Stimulated activated effector memory CD8-positive, alpha-beta T cell treated with anti-CD3 and anti-CD28 coated beads, Interleukin-12 subunit alpha, Interleukin-12 subunit beta, amount 100 ng/mL, for 72 hours (primary cell): ENCODE results near the gene NEDD4L.
"Not testable (repeated sequence)": the region's sequence is repeated elsewhere in the genome, so short reads cannot be mapped to it uniquely, and the experiment has no call there.

Experiments
- ATAC-seq: fragments of 150-1000 bp; cut with Tn5 transposase; 2 replicates; pipeline ENCODE4 v1.10.0; 2021
- DNase-seq, 2 donors: peaks; one replicate each; pipeline ENCODE4 v3.0.0; 2021 to 2022; ENCODE audit warnings: low spot score in 2 of 2
- H3K27ac Mint-ChIP-seq: one replicate; pipeline ENCODE4 v1.8.0; 2022; ENCODE audit warnings: mild to moderate bottlenecking, mixed read lengths
- H3K36me3 Mint-ChIP-seq: one replicate; pipeline ENCODE4 v1.8.0; 2022; ENCODE audit warnings: mild to moderate bottlenecking, mixed read lengths
- H3K4me1 Mint-ChIP-seq: one replicate; pipeline ENCODE4 v1.8.0; 2022; ENCODE audit warnings: mixed read lengths
- H3K4me3 Mint-ChIP-seq: one replicate; pipeline ENCODE4 v1.8.0; 2022; ENCODE audit warnings: mild to moderate bottlenecking, mixed read lengths
- H3K9me3 Mint-ChIP-seq: one replicate; pipeline ENCODE4 v1.8.0; 2022; ENCODE audit warnings: mixed read lengths

Gene NEDD4L

DNA sequence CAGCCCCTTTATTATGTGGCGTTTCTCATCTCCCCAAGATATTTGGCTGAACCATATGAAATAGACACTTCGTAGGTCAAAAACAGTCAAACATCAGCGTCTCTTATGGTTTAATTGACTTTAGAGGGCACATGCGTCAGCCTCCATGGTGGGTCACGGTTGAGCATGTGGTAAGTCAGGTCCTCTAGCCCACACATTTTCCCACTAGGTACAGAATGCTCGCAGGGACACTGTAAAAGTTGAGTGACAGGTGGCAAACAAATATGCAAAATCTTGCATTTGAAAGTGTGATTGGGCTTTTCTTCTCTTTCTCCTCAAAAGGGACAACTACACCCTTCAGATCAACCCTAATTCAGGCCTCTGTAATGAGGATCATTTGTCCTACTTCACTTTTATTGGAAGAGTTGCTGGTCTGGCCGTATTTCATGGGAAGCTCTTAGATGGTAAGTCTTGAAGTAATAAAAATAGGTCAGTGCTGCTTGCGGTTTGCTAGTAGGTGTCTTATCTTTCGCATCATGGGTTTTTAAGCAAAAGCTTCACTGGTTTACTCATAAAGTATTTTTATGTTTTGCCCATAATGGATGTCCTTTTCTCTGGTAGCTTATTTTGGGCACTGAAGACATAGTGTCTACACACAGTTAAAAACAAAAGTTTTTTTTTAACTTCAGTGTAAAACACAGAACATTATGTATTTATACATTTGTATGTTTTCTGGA is 323.6 kb downstream of the NEDD4L start:
- Mint-ChIP-seq H3K4me3 (peak overlapping the region; percentile 36), H3K36me3 (no peaks in the 10 kb centered on the region), H3K27ac (no peak overlapping the region), H3K9me3 (no peaks in the 10 kb centered on the region), H3K4me1 (peaks cover 12% of the 10 kb centered on the region)
- DNase-seq = no peak
- peak; percentile 76 for ATAC-seq

DNA sequence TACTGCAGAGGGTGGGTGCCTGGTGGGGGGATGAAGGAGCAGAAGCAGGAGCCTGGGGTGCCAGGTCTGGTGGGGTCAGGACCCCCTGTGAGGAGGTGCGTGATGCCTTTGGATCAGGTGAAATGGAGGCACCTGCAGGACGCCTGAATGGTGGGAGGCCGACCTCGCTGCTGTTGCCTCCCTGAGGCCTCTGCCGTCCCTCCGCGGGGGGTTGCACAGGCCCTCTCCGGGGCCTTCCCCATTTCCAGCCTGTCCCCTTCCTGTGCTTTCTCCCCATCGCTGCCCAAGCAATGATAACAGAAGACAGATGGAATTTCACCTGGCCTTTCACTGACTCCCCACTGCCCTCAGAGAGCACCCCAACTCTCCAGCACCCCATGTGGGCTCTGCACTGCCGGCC is 325.6 kb downstream of the NEDD4L start:
- H3K27ac Mint-ChIP-seq = no peak overlapping the region
- DNase-seq = no peak
- ATAC-seq = no peak

DNA sequence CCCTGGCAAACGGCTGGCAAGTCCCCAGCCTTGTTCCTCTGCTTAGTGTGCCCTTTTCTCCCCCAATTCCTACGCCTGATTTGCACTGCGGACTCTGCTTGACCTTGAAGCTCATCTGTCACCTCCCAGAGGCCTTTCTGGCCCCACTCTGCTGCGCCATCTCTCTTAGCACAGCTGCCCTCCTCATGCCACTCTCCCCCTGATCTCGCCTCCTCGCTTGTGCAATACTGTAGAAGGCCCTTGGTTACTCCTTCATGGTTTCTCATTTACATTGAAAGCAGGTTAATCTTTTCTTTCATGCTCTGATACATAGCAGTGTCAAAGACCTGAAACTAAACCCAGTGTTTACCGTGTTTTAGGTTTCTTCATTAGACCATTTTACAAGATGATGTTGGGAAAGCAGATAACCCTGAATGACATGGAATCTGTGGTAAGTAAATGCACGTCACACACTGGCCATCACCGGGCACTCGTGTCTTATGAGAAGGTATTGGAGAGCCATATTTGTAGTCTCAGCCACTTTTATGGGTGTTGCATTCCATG is 326.1 kb downstream of the NEDD4L start:
- H3K9me3 Mint-ChIP-seq = no peaks in the 10 kb centered on the region
- H3K4me1 Mint-ChIP-seq = peaks cover 7% of the 10 kb centered on the region
- H3K36me3 Mint-ChIP-seq = no peaks in the 10 kb centered on the region
- ATAC-seq (no peak), DNase-seq (no peak)
- H3K27ac Mint-ChIP-seq = no peak overlapping the region
- H3K4me3 Mint-ChIP-seq = no peak overlapping the region

More for the DNA sequence above, 325.6 kb downstream of the NEDD4L start:
- Mint-ChIP-seq H3K36me3 (no peaks in the 10 kb centered on the region), H3K4me3 (no peak overlapping the region), H3K4me1 (peaks cover 11% of the 10 kb centered on the region), H3K9me3 (no peaks in the 10 kb centered on the region)

DNA sequence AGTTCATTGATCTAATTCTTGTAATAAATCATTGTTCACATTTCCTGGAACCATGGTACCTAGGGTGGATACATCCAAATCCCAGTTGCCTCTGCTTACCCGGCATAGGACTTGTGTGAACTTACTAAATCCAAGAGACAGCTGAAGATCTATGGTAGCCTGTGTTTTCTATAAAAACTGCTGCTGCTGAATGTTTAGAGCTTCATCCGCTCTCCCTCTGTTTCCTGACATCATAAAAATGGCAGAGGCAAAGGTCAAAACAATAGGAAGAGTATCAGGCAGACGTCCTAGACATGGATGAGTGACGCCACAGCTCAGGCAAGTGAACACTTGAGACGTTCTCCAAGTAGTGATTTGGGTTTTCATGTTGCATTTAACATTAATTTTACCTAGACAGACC is 326.6 kb downstream of the NEDD4L start:
- H3K4me3 Mint-ChIP-seq = no peak overlapping the region
- no peak overlapping the region for H3K27ac Mint-ChIP-seq
- DNase-seq (no peak), ATAC-seq (no peak)
- H3K9me3 Mint-ChIP-seq = no peaks in the 10 kb centered on the region
- H3K36me3 Mint-ChIP-seq = no peaks in the 10 kb centered on the region
- H3K4me1 Mint-ChIP-seq = peaks cover 6% of the 10 kb centered on the region

DNA sequence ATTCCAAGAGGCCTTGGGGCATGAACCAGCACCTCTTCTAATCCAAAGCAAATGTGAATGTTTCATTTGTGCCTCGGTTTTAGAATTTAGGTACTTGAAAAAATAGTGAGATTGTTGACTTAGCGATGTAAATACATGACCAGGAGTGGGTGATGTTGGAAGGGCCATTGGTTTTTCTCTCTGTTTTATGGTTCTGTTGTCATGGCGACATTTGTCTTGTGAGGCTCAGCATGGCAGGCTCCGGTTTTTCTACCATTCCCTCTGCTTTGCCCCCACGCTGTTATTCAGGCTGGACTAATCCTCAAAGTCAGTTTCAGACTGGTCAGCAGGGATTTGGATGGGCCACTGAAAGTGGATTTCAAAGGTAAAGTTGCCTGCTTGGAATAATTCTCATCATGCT is 329.5 kb downstream of the NEDD4L start:
- DNase-seq (no peak), ATAC-seq (no peak)
- H3K4me1 Mint-ChIP-seq = peaks cover 6% of the 10 kb centered on the region
- no peaks in the 10 kb centered on the region for H3K36me3 Mint-ChIP-seq
- no peaks in the 10 kb centered on the region for H3K9me3 Mint-ChIP-seq
- no peak overlapping the region for H3K27ac Mint-ChIP-seq
- H3K4me3 Mint-ChIP-seq = no peak overlapping the region

DNA sequence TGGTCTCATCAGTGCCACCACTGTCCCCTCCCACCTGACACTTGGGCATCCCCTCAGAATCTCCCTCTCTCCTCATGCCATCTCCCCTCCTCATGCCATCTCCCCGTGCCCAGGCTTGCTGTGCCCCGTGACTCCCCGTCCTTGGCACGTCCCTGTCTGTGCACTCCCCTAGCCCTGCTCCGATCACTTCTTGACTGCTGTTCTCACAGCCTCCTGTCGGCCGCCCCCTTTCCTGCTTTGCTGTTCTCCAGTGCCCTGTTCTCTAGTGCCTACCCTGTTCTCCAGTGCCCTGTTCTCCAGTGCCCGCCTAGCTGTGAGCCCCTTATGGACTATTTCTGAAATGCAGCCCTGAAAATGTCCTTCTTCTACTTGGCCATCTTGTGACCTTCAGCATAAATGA is 331.0 kb downstream of the NEDD4L start:
- Mint-ChIP-seq H3K27ac (peak overlapping the region; percentile 39), H3K4me3 (no peak overlapping the region), H3K36me3 (no peaks in the 10 kb centered on the region), H3K9me3 (no peaks in the 10 kb centered on the region), H3K4me1 (no peaks in the 10 kb centered on the region)
- ATAC-seq = no peak
- no peak for DNase-seq

DNA sequence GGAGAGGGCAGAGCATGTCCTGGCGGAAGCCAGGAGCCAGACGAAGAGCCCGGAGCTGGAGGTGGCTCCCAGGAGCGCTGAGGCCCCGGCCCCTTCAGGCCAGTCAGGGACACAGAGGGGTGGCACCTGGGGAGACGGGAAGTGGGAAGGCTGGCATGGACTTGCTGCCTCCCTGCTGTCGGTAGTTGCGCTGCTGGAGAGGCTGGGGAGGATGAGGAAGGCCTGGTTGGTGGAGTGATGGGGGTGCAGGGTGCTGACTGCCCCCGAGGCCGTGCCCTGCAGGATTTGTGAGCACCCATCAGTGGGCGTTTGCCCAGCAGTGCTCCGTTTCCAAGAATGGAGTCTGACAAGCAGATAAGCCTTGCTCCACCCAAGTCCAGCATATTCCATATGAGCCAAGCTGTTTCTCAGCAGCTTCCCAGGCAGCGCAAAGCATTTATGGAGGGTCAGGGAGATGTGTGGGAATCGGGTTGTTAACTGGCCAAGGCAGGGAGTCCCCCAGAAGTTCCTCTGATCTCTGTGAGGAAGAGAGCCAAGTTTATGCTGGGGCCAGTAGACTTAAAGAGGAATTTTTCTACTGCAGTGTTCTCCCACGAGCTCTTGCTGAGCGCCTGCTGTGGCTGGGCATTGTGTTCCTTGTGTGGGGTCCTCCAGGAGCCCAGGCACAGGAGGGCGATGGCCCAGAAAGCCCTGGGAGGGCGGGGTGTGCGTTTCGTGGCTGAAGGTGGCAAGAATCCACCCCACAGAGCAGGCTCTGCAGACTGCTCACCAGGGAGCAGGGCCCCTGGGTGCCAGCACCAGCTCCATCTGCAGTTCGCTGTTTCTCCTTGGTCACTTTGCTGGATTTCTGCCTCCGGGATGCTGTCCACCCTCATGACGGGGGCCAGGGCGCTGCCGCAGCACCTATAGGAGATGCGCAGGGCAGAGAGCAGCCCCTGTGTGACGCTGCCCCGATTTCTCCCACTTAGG is 334.7 kb downstream of the NEDD4L start:
- H3K27ac Mint-ChIP-seq = peak overlapping the region; percentile 41
- no peaks in the 10 kb centered on the region for H3K9me3 Mint-ChIP-seq
- no peaks in the 10 kb centered on the region for H3K36me3 Mint-ChIP-seq
- peak; percentile 29 for ATAC-seq
- DNase-seq = no peak
- no peaks in the 10 kb centered on the region for H3K4me1 Mint-ChIP-seq
- H3K4me3 Mint-ChIP-seq = no peak overlapping the region

DNA sequence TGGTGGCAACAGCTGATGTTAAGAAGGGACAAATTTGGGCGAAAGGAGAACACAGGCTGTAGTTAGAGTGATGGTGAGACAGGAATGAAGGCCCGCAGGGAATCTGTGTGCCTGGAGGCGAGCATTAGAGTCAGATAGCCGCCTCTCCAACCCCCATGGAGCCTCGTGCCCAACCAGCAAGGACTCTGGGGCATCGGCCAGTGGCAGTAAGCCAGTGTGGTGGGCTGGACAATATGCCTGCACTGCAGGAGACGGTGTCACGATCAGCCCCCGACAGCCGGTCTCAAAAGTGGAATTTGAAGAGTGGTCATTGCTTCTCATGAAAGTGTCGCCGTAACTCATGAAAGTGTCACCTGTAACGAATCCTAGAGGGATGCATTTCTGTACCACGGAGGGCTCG is 335.4 kb downstream of the NEDD4L start:
- Mint-ChIP-seq H3K4me1 (no peaks in the 10 kb centered on the region), H3K4me3 (no peak overlapping the region), H3K27ac (no peak overlapping the region), H3K9me3 (no peaks in the 10 kb centered on the region), H3K36me3 (no peaks in the 10 kb centered on the region)
- no peak for ATAC-seq
- DNase-seq = no peak

DNA sequence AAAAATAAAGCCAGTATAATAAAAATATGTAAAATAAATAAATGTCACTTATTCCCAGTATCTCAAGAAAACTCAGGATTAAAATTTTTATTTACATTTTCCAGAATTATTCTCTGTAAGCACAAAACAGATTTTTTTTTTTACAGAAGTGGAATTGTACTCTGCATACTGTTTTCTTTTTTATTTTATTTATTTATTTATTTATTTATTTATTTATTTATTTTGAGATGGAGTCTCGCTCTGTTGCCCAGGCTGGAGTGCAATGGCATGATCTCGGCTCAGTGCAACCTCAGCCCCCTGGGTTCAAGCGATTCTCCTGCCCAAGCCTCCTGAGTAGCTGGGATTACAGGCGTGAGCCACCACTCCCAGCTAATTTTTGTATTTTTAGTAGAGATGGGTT is 336.1 kb downstream of the NEDD4L start:
- H3K27ac Mint-ChIP-seq, ATAC-seq: not testable (repeated sequence)

DNA sequence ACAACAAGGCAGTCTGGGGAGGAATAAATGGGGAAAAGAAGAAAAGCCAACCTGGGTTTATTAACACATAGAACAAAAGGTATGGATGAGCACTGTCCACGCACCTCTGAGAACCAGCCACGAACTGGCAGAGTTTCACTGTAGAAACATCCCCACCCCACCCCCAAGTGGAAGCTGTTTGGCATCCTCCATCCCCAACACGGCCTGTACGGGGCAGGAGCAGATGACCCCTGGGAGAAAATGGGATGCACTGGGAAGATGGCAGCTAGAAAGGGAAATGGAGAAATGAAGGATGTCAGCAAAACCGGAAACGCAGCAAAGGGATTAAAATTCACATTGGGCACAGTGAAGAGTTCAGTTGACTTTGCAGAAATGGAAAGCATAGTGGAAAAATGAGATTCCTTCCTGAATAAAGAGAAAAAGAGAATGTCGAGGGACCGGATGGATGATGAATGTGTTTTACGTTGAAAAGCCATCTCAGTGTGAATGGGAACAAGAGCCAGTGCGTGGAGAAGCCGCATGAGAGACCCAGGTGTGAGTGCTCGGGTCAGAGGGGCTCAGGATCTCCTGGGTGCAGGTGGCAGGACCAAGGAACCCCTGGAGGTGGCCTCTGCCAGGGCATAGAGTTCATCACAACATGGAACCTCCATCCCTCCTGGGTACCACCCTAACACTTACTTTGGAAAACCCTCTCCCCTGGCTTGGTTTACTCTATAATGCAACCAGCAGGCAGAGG is 337.8 kb downstream of the NEDD4L start:
- Mint-ChIP-seq H3K4me1 (no peaks in the 10 kb centered on the region), H3K27ac (no peak overlapping the region), H3K9me3 (no peaks in the 10 kb centered on the region), H3K36me3 (no peaks in the 10 kb centered on the region), H3K4me3 (no peak overlapping the region)
- ATAC-seq (no peak), DNase-seq (peak in 1 of 2 donors; percentile 37)

More for the DNA sequence above, 336.1 kb downstream of the NEDD4L start:
- H3K4me3 Mint-ChIP-seq, H3K9me3 Mint-ChIP-seq, H3K4me1 Mint-ChIP-seq, H3K36me3 Mint-ChIP-seq, DNase-seq: not testable (repeated sequence)

DNA sequence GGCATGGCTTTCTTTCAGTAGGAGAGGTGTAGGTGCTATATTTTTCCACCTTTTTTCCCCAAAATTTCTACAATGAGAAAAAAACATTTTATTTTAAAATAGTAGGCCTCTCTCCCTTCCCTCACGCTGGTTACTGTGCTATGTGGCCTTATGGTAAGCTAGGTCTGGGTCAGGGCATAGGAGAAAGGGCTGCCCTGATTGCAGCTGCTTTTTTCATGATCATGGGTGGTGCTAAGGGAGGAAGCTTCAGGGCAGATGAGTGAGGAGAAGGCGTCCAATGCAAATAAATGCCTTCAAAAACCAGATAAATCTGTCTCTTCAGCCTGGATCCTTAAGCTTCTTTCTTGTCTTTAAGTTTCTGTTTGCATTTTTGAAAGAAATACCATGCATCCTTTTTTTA is 338.4 kb downstream of the NEDD4L start:
- no peaks in the 10 kb centered on the region for H3K4me1 Mint-ChIP-seq
- H3K4me3 Mint-ChIP-seq = no peak overlapping the region
- no peaks in the 10 kb centered on the region for H3K36me3 Mint-ChIP-seq
- H3K27ac Mint-ChIP-seq = no peak overlapping the region
- H3K9me3 Mint-ChIP-seq = no peaks in the 10 kb centered on the region
- no peak for ATAC-seq
- no peak for DNase-seq

DNA sequence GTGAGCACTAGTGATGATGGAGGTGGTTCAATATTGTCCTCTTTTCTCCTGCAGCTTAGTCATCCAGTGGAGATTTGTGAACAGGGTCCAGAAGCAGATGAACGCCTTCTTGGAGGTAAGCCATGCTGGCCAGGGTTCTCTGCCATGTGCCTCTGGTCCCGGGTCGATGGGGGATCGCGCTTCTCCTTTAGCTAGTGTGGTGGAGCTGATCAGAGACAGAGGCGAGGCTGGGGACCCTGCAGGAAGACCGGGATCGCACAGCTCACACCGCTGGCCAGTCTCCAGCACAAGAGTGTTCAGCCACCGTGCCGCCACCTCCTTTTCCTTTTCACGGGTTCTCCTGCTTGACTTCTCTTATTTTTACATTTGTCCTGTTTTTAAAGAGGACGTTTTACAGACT is 341.4 kb downstream of the NEDD4L start:
- Mint-ChIP-seq H3K4me1 (no peaks in the 10 kb centered on the region), H3K27ac (no peak overlapping the region), H3K9me3 (no peaks in the 10 kb centered on the region), H3K36me3 (no peaks in the 10 kb centered on the region), H3K4me3 (no peak overlapping the region)
- ATAC-seq = no peak
- DNase-seq = no peak

DNA sequence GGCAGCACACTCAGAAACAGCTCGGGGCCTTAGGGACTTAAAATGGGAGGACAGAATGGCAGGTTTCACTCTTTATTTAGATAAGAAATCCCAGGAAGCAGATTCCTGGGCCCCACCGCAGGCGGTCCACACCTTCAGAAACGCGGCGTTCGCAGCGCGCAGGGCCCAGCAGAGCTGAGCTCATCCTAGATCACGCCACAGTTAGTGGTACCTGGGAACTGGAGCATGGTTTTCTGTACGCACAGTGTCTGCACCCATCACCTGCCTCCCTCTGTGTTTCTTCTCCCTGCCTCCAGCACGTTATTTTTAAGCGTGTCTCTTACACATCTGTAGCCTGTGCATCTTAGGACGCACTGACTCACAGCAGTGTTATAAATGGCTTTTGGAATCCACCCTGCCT is 342.8 kb downstream of the NEDD4L start:
- Mint-ChIP-seq H3K9me3 (no peaks in the 10 kb centered on the region), H3K27ac (no peak overlapping the region), H3K36me3 (no peaks in the 10 kb centered on the region), H3K4me3 (no peak overlapping the region), H3K4me1 (no peaks in the 10 kb centered on the region)
- ATAC-seq (no peak), DNase-seq (no peak)

DNA sequence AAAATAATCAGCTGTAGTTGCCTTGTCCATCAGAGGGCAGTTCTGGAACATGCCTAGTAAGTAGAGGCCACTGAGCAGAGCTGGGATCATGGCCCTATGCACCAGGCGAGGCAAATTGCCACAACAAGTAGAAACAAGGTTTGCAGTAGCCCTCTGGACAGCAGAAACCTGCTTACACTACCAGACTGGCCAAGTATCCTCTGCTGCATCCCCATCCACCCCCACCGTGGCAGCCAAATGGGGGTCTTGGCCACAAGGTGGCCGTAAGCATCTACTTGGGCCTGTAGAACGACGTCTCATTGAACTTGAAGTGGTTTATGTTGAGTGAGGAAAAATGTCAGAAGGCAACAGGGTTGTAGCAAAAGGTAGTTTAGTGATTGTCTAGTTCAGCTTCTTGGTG is 343.7 kb downstream of the NEDD4L start:
- Mint-ChIP-seq H3K27ac (no peak overlapping the region), H3K4me3 (no peak overlapping the region), H3K36me3 (no peaks in the 10 kb centered on the region), H3K9me3 (no peaks in the 10 kb centered on the region), H3K4me1 (no peaks in the 10 kb centered on the region)
- DNase-seq = no peak
- ATAC-seq = no peak

DNA sequence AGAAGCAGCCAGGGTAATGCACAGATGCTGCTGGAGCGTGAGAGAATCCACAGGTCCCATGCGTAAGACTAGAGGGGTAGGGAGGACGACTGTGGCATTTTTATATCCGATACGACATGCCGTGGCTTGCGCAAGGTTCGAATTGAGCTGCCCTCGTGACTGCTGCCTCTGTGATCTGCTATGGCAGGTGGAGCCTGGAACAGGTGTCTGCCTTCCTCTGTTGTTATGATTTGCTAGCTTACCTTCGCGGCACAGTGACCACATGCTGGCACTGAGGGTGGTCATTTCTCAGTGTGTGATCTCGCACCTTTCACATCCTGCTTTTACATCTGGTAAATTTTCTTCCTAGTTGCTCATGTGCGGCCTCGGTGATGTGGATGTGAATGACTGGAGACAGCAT is 344.7 kb downstream of the NEDD4L start:
- peaks cover under 1% of the 10 kb centered on the region for H3K4me1 Mint-ChIP-seq
- no peaks in the 10 kb centered on the region for H3K36me3 Mint-ChIP-seq
- H3K27ac Mint-ChIP-seq = no peak overlapping the region
- ATAC-seq = no peak
- no peaks in the 10 kb centered on the region for H3K9me3 Mint-ChIP-seq
- no peak for DNase-seq
- H3K4me3 Mint-ChIP-seq = no peak overlapping the region
